Glomerular endothelial cell (primary cell): ENCODE results near the gene PMF1. TPM values are rescaled to one million over a fixed set of nuclear protein-coding genes. Genes with fewer than 3 reads are reported as not detected.
"Not testable (repeated sequence)": the region's sequence is repeated elsewhere in the genome, so short reads cannot be mapped to it uniquely, and the experiment has no call there.

Experiments
- DNase-seq: peaks from one replicate; pipeline ENCODE4 v3.0.0-alpha.2; 2011; ENCODE audit warnings: low read depth, low spot score; ENCODE audit errors: extremely low read depth
- total RNA-seq: library from RNA; depleted of rRNA; stranded (reverse); fragments of >200 nt; gene quantifications from 2 replicates; pipeline ENCODE4 v1.2.3, GENCODE V29; 2015

The PMF1 gene
- total RNA-seq, 1 donor from 2014 or later, result 59.0 TPM

DNA sequence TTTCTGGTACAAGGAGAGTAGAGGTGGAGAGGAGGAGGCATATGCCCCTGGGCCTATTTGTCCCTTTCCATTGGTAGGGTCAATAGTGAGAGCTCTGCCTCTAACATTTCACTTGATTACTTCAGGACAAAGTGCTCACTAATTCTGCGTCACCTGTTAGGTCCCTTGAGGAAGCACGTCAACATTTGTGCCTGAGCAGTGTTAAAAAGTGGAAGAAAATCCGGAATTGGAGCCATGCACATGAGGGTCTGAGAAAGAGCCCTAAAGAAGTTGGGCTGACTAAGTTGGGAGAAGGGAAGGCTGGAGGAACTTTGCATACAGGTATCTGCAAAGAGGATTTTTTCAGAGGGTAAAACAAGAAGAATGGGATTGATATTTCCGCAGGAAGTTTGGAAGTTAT is 17.0 kb upstream of the PMF1 start:
- DNase-seq, result no peak

DNA sequence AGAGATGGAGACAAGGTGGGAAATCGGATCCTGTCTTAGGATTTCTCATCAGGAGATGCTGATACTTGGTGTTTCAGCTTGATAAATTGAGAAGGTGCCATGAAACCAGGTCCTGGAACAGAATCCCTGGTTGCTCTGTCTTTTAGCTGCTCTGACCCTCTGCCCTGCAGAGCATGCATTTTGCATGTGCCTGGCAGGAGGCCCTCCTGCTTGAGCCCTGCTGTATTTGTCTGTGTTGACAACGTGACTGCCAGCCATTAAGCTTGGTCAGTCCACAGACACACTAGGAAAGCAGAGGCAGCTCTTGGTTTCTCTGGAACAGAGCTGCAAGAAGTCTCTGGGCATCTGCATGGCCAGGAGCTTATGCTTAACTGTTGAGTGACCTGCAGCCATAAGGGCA is 16.4 kb upstream of the PMF1 start:
- DNase-seq, result no peak

DNA sequence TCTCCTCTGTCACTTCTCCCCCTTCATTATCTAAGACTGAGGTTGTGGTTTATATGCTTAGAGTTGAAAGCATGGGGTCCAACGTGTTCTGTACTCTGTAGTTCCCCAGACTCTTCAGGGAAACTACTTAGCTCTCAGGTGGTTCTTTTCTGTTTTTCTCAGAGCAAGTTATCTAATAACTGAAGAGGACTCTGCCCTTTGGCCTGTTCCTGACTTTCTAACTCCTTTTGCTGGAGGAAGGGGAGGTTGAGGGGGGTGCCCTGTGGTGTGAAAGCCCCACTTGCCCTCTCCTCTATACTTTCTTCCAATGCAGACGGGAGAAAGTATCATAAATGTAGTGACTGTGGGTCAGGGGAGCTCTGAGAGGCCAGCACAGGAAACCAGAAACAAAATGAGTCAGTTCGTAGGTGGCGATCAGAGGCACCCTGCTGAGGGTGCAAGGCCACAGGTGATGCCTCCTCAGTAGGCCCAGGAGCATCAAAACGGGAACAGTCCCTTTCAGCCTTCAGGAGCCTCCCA is 13.9 kb upstream of the PMF1 start:
- no peak for DNase-seq

DNA sequence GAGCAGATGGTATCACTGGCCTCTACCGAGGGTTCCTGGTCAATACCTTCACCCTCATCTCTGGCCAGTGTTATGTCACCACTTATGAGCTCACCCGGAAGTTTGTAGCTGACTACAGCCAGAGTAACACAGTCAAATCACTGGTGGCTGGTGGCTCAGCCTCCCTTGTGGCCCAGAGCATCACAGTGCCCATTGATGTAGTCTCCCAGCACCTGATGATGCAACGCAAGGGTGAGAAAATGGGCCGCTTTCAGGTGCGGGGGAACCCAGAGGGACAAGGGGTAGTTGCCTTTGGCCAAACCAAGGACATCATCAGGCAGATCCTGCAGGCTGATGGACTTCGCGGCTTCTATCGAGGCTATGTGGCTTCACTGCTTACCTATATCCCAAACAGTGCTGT is 12.8 kb upstream of the PMF1 start:
- DNase-seq, result no peak

DNA sequence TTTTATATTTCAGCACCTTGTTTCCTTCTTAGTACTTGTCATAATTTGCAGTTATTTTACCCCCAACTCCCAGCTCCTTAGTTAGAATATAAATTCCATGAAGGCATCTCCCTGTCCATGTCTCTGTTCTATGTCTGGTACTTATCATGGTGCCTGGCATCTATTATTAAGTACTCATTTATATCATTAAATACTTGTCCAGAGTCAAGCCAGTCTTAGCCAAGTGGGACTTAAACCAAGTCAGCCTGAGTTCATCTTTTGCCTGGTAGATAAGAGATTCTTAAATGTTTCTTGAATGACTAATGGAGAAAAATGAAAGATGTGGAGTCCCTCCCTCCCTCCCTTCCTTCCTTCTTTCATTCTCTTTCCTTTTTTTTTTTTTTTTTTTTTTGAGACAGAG is 9.5 kb upstream of the PMF1 start:
- DNase-seq, result no peak

DNA sequence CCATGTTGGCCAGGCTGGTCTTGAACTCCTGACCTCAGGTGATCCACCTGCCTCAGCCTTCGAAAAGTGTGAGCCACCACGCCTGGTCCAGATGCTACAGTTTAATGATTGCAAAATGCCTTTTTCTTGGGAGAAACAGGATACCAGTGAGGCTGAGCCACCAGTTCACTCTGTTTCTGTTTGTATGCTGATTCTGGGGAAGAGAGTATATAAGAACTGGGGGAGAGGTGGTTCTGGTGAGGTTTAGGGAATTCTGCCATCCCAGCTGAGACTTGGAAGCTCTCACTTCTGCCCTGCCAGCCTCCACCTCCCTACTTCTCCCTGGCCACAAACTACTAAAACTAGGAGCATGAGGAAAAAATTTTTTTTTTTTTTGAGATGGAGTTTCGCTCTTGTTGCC is 8.1 kb upstream of the PMF1 start:
- DNase-seq, result no peak

DNA sequence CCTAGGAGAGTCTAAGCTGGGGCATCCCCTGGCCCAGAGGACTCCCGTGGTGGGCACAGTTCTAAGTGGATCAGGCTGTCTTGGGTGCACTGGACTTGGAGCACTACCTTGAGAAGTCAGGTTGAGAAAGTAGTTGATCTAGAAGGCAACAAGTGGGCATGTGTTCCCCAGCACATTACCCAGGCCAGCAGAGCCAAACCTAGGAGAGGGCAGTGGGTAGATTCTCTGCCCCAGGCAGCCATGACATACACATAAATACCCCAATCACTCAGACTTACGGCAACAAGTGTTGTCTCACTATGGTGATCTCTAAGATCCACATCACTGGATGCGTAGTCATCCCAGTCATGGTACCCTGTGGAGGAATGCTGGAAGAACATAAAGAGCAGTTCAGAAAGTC is 1.6 kb upstream of the PMF1 start:
- no peak for DNase-seq

DNA sequence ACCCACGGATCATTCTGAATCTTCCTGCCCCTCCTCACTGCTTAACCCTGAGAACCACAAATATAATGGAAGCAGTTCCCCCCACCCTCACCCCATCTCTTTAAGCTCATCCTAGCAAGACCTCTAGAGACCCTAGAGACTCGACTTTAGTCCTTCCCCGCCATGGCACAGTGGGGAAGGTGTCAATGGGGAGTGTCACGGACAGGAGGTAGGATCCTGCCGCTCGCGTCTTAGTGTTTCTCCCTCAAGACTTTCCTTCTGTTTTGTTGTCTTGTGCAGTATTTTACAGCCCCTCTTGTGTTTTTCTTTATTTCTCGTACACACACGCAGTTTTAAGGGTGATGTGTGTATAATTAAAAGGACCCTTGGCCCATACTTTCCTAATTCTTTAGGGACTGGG is 677 bp upstream of the PMF1 start:
- no peak for DNase-seq

DNA sequence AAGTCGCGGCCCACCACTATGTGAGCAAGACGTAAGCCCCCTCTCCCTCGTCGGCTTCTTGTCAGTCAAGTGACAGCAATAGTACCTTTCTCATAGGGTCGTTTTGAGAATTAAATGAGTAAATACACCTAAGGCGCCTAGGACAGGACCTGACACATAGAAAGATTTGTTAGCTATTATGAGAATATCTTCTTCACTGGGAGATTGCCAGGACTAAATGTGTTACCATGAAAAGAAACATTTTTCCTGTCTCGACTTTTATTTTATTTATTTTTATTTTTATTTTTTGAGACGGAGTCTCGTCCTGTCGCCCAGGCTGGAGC is 798 bp downstream of the PMF1 start:
- no peak for DNase-seq

DNA sequence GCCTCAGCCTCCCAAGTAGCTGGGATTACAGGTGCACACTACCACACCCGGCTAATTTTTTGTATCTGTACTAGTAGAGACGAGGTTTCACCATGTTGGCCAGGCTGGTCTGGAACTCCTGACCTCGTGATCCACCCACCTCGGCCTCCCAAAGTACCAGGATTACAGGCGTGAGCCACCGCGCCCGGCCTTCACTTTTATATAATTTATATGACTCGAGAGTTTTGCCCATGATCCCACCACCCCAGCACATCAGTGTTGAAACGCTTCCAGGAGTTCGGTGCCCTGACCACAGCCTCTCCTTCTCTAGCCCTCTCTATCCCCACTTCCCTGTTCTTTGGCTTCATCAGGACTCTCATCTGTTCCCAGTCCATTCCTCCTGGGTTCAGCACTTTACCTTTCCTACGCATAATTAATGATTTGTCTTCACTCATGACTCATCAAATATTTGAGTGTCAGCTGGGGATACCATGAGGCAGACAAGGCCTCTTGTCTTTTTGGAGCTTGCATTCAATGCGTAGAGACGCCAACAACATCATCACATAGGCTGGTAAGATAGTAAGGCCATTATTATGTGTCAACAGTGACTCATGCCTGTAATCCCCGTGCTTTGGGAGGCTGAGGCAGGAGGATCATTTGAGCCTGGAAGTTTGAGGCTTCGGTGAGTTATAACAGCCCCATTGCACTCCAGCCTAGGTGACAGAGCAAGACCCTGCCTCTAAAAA is 1.4 kb downstream of the PMF1 start:
- DNase-seq, result no peak

DNA sequence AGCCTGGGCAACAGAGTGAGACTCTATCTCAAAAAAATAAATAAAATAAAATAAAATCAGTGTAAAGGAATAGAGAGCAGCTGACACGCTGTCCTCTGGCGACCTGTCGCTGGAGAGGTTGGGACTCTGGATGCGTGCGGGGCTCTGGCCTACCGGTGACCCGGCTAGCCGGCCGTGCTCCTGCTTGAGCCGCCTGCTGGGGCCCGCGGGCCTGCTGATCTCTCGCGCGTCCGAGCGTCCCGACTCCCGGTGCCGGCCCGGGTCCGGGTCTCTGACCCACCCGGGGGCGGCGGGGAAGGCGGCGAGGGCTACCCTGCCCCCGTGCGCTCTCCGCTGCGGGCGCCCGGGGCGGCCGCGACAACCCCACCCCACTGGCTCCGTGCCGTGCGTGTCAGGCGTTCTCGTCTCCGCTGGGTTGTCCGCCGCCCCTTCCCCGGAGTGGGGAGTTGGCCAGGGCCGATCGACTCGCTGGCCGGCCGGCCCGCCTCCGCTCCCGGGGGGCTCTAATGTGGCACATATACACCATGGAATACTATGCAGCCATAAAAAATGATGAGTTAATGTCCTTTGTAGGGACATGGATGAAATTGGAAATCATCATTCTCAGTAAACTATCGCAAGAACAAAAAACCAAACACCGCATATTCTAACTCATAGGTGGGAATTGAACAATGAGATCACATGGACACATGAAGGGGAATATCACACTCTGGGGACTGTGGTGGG is 3.7 kb downstream of the PMF1 start:
- not testable (repeated sequence) for DNase-seq

DNA sequence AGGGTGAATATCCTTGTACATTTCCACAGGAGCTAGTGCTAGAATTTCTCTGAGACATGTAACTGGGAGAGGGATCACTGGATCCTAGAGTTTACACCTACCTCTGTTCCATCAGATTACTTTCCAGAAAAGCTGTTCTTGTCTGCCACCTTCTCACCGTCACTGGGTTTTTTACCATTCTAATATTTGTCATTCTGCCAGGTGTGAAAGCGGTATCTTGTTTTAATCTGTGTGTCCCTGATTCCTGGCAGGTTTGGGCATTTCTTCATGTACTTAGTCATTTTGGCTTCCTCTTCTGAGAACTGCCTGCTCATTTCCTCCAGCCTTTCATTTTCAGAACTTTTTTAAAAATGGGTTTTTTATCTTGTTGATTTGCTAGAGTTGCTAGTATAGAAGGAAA is 5.1 kb downstream of the PMF1 start:
- no peak for DNase-seq

DNA sequence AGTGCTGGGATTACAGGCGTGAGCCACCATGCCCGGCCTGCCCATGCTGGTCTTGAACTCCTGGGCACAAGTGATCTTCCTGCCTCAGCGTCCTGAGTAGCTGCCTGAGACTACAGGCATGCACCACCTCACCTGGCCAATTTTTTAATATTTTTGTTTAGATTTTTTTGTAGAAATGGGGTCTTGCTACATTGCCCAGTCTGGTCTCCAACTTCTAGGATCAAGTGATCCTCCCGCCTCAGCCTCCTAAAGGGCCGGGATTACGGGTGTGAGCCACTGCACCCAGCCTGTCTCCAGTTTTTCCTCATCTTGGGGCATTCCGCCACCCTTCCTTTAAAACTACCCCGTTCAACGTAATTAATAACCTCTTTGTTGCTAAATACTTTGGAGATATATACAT is 7.4 kb downstream of the PMF1 start:
- DNase-seq, result no peak

DNA sequence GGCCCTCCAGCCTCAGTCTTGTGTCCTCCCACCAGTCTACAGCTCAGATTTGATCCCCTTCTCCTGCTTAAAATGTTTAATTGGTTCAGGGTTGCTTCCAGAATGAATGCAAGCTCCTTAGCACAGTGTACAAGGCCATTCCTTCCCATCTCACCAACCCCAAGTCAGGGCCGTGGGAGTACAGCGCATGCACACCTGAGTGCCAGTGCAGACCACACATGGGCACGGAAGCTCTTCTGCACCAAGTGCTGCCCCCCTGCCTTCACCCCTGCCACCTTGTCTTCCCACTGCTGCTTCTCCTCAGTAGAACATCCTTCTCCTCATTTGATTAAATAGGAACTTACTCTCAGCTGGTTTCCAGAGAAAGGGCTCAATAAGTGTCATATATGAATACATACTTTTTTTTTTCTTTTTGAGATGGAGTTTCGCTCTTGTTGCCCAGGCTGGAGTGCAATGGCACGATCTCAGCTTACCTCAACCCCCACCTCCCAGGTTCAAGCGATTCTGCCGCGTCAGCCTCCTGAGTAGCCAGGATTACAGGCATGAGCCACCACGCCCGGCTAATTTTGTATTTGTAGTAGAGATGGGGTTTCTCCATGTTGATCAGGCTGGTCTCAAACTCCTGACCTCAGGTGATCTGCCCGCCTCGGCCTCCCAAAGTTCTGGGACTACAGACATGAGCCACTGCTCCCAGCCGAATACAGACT is 9.3 kb downstream of the PMF1 start:
- no peak for DNase-seq

DNA sequence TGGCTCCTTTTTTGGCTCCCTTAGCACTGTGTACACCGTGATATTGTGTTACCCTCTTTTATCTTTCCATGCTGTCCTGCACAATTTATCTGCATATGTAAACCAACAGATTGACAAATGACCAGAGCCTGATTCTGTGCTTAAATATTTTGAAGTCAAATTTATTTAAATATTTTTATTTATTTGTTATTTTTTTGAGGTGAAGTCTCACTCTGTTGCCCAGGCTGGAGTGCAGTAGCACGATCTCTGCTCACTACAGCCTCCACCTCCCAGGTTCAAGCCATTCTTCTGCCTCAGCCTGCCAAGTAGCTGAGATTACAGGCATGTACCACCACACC is 12.8 kb downstream of the PMF1 start:
- DNase-seq, result no peak

DNA sequence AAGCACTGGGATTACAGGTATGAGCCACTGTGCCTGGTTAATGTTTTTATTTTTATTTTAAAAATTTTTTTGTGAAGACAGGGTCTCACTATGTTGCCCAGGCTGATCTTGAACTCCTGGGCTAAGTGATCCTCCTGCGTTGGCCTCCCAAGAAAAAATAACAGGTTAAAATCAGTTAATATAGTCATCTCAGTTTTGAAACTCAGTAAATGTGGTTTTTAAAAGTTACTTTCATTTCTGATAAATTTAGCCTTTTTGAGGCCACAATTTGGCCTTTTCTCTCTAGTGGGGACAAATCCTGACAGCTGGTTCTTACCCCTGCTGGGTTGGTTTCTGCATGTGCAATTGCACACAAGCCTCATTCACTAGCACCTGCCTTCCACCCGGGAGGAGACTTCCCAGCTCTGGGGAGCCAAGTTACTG is 13.3 kb downstream of the PMF1 start:
- DNase-seq, result no peak

DNA sequence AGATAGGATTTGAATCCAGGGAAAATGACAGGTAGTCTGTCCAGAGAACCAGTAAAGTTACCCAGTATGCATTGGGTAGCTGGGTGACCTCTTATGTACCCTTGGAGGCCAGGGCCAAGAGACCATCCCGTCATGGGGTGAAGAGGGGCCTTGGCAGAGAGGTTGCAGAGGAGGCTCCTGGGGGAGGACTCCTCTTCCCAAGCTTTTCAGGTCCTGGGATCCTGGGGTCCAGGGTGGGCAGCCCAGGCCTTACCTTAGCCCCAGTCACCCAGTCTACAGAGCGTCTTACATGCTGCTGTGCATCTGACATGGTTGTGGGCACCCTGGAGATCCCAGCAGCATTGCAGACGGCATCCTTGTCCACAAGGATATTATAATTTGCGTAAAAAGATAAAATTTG is 14.0 kb downstream of the PMF1 start:
- no peak for DNase-seq

DNA sequence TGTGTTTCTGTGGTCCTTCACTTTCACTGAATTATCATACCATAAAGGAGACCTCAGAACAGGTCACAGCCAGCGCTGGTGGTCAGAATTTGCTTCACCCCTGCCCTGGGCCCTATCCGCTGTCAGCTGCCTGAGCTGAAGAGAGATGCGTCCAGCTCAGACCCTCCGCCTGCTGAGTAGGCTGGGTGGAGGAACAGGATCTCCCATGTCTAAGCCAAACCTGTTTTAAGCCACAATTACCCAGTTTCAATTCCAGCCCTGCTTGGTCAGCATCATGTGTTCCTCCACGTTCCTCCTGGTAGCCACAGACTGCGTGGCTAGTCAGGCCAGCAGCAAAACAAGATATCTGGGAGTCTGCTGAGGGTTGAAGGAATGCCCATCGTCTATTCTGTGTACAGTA is 15.7 kb downstream of the PMF1 start:
- no peak for DNase-seq

DNA sequence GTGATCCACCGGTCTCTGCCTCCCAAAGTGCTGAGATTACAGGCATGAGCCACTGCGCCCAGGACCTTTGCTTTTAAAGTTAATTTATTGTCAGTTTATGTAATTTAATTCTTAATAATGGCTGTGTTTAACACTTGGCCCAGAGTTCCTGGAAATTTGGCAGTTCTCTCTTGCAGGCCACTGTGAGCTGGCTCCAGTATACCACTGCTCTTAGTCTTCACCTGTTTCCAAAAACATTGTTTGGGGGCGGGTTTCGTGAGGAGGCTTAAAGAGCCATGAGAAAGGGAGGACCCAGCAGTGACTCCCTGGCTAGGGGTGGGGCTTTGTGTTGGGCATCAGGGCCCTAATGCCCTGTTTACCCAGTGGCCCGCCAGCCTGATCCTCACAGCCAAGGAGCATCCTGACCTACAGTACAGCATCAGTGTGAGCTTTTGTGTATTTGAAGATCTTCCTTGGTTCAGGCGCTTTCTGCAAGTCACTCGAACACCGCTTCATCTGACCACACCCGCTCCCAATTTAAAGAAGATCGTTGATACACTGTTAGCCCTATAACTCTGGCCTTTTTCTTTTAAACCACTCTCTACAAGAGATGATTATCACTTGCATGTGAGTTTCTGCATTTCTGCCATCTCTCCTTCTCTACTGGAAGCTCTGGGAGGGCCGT is 17.1 kb downstream of the PMF1 start:
- DNase-seq, result no peak

DNA sequence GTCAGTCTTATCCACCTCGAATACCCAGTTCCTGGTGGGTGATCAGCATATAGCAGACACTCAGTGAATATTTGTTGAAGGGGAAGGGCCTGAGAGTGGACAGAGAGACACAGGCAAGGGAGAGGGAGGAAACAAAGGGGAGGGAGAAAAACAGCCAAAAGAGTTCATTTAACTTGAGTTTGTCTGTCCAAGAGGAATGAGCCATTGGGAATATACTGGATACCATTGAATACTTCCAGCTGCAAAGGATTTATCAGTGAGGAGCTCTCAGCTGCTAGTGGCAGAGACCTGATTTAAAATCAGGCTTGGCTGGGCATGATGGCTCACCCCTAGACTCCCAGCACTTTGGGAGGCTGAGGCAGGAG is 17.6 kb downstream of the PMF1 start:
- no peak for DNase-seq

DNA sequence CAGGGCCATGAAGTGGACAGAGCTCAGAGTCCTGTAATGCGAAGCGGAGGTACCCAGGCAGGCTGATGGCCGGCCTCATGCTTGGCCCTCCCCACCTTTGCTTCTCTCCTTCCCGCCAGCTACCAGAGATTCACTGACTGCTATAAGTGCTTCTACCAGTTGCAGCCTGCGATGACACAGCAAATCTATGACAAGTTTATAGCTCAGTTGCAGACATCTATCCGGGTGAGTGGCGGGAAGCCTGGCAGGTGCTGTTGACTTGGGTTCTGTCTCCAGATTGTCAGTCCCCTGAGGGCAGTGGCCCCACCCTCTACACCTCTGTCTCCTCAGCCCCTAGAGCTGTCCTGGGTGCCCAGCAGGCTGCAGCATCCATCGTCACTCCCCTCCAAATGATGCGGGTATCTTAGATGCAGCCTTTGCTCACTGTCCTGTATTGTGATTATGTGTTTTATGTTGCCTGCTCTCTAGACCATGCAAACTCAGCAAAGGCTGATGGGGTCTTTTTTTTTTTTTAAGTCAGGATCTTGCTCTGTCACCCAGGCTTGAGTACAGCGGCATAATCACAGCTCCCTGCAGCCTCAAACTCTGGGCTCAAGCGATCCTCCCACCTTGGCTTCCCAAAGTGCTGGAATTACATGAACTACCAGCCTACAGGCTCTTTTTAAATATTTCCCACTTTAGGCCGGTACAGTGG is 19.5 kb downstream of the PMF1 start:
- no peak for DNase-seq
